Fibroblast of villous mesenchyme (primary cell): Measurements from ENCODE around the gene CEP104. TPM values are rescaled to one million over a fixed set of nuclear protein-coding genes. Genes with fewer than 3 reads are reported as not detected.

ENCODE experiments used
- DNase-seq: peaks from one replicate; pipeline ENCODE4 v3.0.0-alpha.2; 2010; ENCODE audit warnings: low read depth
- H3K4me3 ChIP-seq: 2 replicates; pipeline ENCODE4 v1.5.1; 2011; ENCODE audit warnings: low read depth, mild to moderate bottlenecking, low read length
- CTCF ChIP-seq: IDR thresholded peaks from 2 replicates; pipeline ENCODE4 v1.5.1; 2012; ENCODE audit warnings: low read depth, mild to moderate bottlenecking, low read length; ENCODE audit not compliant: insufficient read depth
- total RNA-seq: library from RNA; depleted of rRNA; stranded (reverse); fragments of >200 nt; gene quantifications from 2 replicates; pipeline ENCODE4 v1.2.3, GENCODE V29; 2012

The CEP104 gene
- total RNA-seq, 1 donor: 28.1 TPM

GRCh38 chr1:3790500-3790923 lies 66.5 kb downstream of the CEP104 start:
- no peak overlapping the region for H3K4me3 ChIP-seq
- no peak for DNase-seq
- no peak for TF ChIP-seq CTCF

- TF ChIP-seq CTCF: no peak
- no peak overlapping the region for H3K4me3 ChIP-seq
- no peak for DNase-seq
Observed at GRCh38 chr1:3789421-3790300, 67.3 kb downstream of the CEP104 start.

GRCh38 chr1:3788756-3789420 lies 68.1 kb downstream of the CEP104 start:
- no peak for TF ChIP-seq CTCF
- H3K4me3 ChIP-seq: no peak overlapping the region
- DNase-seq: no peak

GRCh38 chr1:3787745-3788605 lies 69.0 kb downstream of the CEP104 start:
- TF ChIP-seq CTCF: no peak
- H3K4me3 ChIP-seq: no peak overlapping the region
- no peak for DNase-seq

GRCh38 chr1:3787349-3787715 lies 69.7 kb downstream of the CEP104 start:
- no peak for TF ChIP-seq CTCF
- no peak for DNase-seq

GRCh38 chr1:3786468-3787348 lies 70.3 kb downstream of the CEP104 start:
- H3K4me3 ChIP-seq: no peak overlapping the region
- TF ChIP-seq CTCF: no peak
- DNase-seq: no peak

More at GRCh38 chr1:3787349-3787715, 69.7 kb downstream of the CEP104 start:
- H3K4me3 ChIP-seq: no peak overlapping the region
